ENCODE measurements around the gene IPCEF1.

- no peak for TF ChIP-seq CTCF (conservative IDR thresholded peaks at IDR 0.05; ENCODE audit: low read length)
- no peak for TF ChIP-seq EZH2phosphoT487 (IDR thresholded peaks at IDR 0.05; ENCODE audit: borderline replicate concordance)
These were observed 239.1 kb downstream of the IPCEF1 start for GRCh38 chr6:154117485-154117884.
